Prostate gland (tissue), 2 donors: ENCODE results near the gene SH3PXD2B.

Experiments
- CTCF ChIP-seq, 4 experiments: fragments of 200-600 bp in 2 of 4; fragments of 450-650 bp in 2 of 4; sonication (generic) in 2 of 4; IDR thresholded peaks; 1 replicate in 3 of 4; 2 replicates in 1 of 4; pipeline ENCODE4 v1.5.1; 2016 to 2019; ENCODE audit warnings: antibody characterized with exemption in 4 of 4, mild to moderate bottlenecking in 2 of 4, moderate library complexity in 2 of 4
- POLR2A ChIP-seq: fragments of 450-650 bp; IDR thresholded peaks from one replicate; pipeline ENCODE4 v1.6.1; 2016; ENCODE audit warnings: antibody characterized with exemption, mild to moderate bottlenecking
- POLR2AphosphoS5 ChIP-seq: sonication (generic); formaldehyde crosslinking; IDR thresholded peaks from one replicate; pipeline ENCODE4 v1.6.1; 2017; ENCODE audit warnings: antibody characterized with exemption

GRCh38 chr5:172491481-172491880, 37.2 kb upstream of the SH3PXD2B start:
- TF ChIP-seq CTCF (IDR thresholded peaks at IDR 0.05) (no peak), POLR2AphosphoS5 (no peak), POLR2A (no peak)
